Peyer's patch (tissue), 4 donors: ENCODE measurements around the gene SMYD1.

Experiments used
- CTCF ChIP-seq, 6 experiments: fragments of 450-650 bp in 4 of 6; fragments of 200-600 bp in 2 of 6; sonication (generic) in 1 of 6; IDR thresholded peaks; one replicate each; pipeline ENCODE4 v1.5.1; 2017 to 2019; ENCODE audit warnings: antibody characterized with exemption in 6 of 6, mild to moderate bottlenecking in 3 of 6, moderate library complexity in 1 of 6
- POLR2A ChIP-seq, 2 donors: fragments of 450-650 bp; IDR thresholded peaks; one replicate each; pipeline ENCODE4 v1.5.1; 2017; ENCODE audit warnings: antibody characterized with exemption in 2 of 2, mild to moderate bottlenecking in 2 of 2, moderate library complexity in 2 of 2

GRCh38 chr2:88137833-88138232, 70.2 kb downstream of the SMYD1 start:
- TF ChIP-seq POLR2A (IDR thresholded peaks at IDR 0.05) (no peak), CTCF (IDR thresholded peaks at IDR 0.05) (no peak)
